ENCODE data around the gene C11orf21. TPM values are rescaled to one million over a fixed set of nuclear protein-coding genes. Genes with fewer than 3 reads are reported as not detected.

The C11orf21 gene
- total RNA-seq, 4 donors from 2014 or later: 0.65 to 2.9 (median 1.2) TPM; not detected in 1

GRCh38 chr11:2314136-2314524 lies 12.4 kb upstream of the C11orf21 start:
- TF ChIP-seq CTCF (IDR thresholded peaks at IDR 0.05; ENCODE audit: low read depth): no peak

GRCh38 chr11:2313051-2313951 lies 11.6 kb upstream of the C11orf21 start:
- TF ChIP-seq CTCF (IDR thresholded peaks at IDR 0.05; ENCODE audit: low read depth): no peak

- TF ChIP-seq CTCF (IDR thresholded peaks at IDR 0.05; ENCODE audit: low read depth): no peak
Observed at GRCh38 chr11:2312232-2313042, 10.7 kb upstream of the C11orf21 start.

- TF ChIP-seq CTCF (IDR thresholded peaks at IDR 0.05; ENCODE audit: low read depth): no peak
Observed at GRCh38 chr11:2311353-2312133, 9.8 kb upstream of the C11orf21 start.

- TF ChIP-seq CTCF (IDR thresholded peaks at IDR 0.05; ENCODE audit: low read depth): no peak
Observed at GRCh38 chr11:2310786-2311352, 9.2 kb upstream of the C11orf21 start.

- TF ChIP-seq CTCF (IDR thresholded peaks at IDR 0.05; ENCODE audit: low read depth): no peak
Observed at GRCh38 chr11:2310073-2310785, 8.5 kb upstream of the C11orf21 start.
